Testis (tissue), 2 donors: ENCODE data around the gene ZNF579.

ENCODE experiments used
- CTCF ChIP-seq, 3 experiments: fragments of 450-650 bp in 2 of 3; fragments of 200-600 bp in 1 of 3; sonication (generic) in 1 of 3; IDR thresholded peaks; one replicate each; pipeline ENCODE4 v1.5.1; 2016 to 2019; ENCODE audit warnings: antibody characterized with exemption in 3 of 3, mild to moderate bottlenecking in 2 of 3, moderate library complexity in 1 of 3
- POLR2A ChIP-seq: fragments of 450-650 bp; IDR thresholded peaks from one replicate; pipeline ENCODE4 v1.6.1; 2017; ENCODE audit warnings: antibody characterized with exemption, mild to moderate bottlenecking, moderate library complexity

- TF ChIP-seq CTCF (IDR thresholded peaks at IDR 0.05) (no peak), POLR2A (no peak)
Observed at GRCh38 chr19:55544014-55544413, 36.6 kb downstream of the ZNF579 start.
